CD4-positive, alpha-beta T cell treated with Interleukin-6 for 4 hours (primary cell): ENCODE results near the gene CHST2.

Source experiments
- DNase-seq: peaks from one replicate; pipeline ENCODE4 v3.0.0-alpha.2; 2020; ENCODE audit warnings: mixed read lengths

CHST2 gene

DNA sequence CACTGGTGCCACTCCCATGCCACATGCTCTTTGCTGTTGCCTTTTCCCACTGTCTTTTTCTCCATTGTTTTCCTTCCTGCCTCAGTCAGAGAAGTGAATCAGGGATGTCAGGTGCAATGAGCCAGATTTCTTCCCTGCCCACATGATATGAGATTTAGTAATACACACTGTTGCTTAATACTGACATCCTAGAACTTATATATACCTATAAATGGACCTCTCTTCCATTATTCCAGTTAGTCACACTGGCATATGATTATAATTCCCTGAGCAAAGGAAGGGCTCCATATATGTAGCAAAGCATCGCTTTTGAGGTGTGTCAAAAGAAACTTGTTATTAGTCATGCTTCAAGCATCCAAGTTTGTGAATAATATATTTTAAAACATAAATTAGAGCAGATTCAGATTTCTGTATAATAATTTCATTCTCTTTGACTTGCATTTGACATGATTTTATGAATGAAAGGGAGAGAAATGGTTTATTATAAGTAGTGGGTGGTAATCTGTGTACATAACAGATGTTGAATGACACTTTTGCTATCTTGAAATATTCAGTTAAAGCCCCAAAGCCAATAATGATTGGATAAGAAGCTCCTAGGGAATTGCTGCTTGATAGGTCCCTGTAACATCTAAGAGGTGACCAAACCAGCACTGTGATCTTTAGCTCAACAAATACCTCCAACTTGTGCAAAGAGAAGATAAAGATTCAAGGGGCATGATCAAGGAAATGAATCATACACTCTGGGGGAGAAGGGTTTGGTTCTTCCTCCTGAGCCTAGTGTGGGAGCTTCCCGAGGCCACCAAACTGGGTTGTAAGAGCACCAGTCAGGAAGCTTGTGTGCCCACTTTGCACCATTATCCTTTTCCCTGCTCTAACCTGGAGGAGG lies 48.6 kb downstream of the CHST2 start:
- DNase-seq = no peak

DNA sequence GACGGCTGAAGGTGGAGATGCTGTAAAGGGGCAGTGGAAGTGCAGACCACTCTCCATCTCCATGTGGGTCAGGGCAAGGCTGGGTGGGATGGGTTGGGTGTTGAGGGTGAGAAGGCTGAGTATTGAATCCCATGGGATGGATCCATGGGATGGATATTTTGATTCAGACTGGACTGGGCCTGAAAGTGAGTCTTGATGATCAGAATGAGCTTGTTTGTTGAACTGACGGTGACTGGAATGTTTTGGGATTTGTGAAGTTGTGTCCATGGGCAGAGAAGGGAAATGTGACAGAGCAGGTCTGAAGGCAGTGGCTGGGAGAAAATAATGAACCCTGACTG lies 49.3 kb downstream of the CHST2 start:
- DNase-seq = no peak

DNA sequence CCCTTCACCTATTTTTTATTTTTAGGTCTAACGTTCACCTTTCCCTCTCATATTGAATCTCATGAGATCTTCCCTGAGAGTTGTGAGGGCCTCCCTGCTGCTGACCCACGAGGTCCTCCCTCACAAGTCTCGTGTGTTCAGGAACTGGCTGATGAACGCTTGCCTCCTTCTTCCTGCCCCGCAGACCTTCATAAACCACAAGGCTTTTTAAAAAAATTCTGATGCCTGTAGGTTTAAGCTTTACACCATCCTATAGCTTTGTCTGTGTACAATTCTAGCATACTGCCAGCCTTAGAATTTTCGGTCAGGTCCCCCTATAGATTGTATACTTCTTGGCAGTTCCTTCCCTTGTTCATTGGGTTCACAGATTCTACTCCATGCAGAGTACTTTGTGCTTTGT lies 50.5 kb downstream of the CHST2 start:
- DNase-seq = peak; percentile 40

DNA sequence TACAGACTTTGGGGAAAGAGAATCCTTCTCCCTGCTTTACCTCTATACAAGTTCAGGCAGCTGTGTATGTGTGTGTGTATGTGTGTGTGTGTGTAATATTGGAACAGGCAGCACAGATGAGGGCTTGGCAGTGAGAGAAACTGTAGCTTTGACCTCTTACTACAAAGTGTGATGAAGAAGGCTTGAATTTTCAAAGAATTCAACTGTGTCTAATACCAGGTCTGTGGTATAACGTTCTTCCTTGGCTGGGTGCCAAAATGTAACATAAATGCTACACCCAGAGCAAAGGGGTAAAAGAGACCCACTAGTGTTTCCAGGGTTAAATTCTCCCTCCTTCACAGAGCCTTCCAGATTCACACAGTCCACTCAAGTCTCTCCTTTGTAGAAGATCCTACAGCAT lies 51.1 kb downstream of the CHST2 start:
- DNase-seq = peak; percentile 34

DNA sequence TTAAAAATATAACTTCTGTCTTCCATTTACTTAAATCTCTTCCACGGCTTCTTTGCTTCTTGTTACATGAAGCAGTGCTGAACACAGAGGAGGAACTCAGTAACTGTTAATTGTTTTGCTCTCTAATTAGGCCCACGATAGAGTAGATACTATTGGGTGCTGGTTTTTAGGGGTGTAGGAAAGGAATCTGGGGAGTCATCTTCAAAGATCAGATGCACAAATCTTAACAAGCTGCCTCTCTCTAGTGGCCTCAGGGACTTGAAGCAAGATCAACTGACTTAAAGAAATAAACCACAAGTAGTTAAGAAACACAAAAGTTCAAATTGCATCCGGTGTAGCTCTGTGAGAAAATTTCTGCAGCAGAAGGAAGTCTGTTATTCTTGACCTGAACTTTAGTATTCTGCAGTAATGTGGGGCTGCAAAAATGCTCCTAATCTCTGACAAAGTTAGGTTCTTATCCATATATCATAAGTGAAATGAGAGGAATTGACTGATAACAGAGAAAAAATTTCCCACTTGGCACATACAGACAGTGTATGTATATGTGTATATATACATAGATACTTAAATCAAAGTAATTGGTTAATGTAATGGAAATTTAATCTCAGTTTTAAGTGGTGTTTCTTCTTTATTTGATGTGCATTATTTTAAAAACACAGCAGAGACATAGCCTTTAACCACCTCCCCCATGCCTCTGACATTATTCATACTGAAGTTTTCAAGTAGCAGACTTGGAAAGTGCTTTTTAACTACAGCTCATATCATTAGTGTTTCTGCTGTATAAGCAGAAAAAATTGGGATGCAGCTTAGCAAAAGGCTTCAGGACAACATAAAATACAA lies 51.8 kb downstream of the CHST2 start:
- peak; percentile 45 for DNase-seq

DNA sequence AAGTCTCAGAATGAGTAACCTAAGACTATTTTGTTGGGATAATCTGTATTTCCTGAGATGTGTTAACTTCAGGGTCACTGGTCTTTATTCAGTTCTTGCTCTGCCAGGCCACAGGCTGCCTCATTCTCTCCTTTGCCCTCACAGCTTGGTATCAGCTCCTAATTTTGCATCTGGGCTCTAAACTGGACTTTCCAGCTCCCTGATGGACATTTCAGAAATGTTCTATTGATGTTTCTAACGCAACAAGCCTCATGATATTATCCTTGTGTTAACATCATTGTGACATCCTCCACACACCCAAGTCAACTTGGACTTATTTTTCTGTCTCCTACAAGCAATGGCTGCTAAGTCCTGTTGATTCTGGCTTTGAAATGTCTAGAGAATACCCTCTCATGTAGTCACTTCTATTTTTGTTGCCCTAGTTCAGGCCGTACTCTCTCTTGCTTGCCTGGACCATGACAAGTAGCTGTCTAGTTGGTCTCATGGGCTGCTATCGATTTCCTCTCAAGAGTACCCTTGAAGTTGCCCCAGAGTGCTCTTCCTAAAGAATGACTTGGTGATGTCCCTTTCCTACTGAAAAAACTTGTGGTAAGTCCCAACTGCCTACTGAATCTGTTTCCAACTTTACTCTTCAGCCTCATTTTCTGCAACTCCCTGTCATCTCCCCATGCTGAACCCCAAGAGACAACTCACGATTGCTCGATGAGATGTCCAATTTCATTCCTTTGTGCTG lies 52.7 kb downstream of the CHST2 start:
- no peak for DNase-seq

DNA sequence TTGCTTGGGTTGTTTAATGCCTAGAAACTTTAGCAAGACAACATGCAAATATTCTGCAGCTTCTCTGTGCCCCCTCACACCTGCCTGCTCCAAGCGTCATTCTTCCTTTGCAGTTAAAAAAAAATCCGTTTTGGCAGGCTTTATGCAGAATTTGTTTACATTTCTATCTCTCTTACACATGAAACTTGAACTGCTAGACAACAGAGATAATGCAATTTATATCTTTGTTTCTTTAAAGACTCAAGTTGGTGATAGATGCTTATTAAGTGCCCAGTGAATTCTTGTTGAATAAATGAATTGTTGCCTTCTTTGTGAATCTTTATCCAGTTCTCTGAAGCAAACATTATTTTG lies 53.2 kb downstream of the CHST2 start:
- DNase-seq = no peak

DNA sequence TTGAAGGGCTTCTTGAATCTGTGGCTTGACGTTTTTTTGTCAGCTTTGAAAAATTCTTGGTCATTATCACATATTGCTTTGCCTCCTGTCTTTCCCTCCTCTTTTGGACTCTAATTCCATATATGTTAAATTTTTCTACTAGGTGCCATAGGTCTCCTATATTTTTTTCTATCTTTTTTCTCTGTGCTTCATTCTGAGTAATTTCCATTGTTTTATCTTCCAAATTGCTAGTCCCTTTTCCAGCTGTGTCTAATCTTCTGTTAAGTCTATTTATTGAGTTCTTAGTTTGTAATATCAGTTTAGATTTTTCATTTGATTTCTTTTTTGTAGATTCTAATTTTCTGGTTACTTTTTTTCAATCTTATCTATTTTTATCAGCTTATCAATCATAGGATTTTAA lies 53.7 kb downstream of the CHST2 start:
- no peak for DNase-seq
